HG03135 (cell line): ENCODE data around the gene CDNF.

Experiments used
- ATAC-seq: cut with Tn5 transposase; IDR thresholded peaks from one replicate; pipeline ENCODE4 v1.9.1; 2021; ENCODE audit warnings: mild to moderate bottlenecking, moderate library complexity; ENCODE audit not compliant: unreplicated experiment

CDNF gene

GRCh38 chr10:14800397-14800796, 37.4 kb downstream of the CDNF start:
- ATAC-seq: no peak

GRCh38 chr10:14798636-14799035, 39.2 kb downstream of the CDNF start:
- ATAC-seq: no peak

DNA sequence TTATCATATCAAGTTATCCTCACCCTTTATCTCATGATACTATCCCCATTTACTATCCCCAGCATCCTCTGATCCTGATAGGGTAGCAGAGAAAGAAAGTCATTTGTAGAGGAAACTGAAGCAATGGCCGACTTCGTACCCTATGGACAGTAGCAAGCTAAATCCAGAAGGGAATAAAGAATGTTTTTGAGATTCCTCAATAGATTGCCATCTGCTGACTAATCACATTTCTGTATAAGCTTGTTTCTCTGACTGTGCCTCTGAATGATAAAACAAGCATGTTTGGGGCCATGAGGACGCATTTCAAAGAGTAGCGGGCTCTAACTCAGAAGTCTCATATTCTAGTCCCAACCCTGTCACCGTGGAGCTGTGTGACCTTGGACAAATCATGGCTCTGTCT, 49.9 kb downstream of the CDNF start:
- ATAC-seq: no peak

DNA sequence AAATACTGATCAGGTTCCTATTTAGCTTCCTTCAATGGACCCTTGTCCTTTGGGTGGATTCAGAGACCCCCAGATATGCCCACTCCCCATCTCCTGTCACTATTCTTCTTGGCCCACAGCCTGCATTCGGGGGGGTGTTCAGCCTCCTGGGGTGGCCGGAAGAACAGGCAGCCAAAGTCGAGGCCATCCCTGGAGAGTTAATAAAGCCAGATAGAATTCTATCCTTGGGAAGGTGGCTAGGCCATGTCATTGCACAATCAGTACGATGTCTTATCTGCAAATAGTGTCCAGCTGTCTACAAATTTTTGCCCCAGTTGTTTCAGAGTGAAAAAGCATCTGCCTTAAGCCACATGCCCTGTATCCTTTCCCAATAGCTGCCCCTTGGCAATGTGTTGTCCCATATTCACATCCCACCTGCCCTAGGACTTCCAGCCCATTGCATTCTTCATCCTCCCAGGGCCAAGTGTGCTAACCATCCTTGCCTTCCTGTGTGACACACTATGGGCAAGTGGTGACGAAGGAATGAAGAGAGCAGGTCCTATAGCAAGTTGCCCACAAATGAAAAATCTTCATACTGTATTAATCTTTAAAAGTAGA, 53.3 kb downstream of the CDNF start:
- ATAC-seq: no peak

GRCh38 chr10:14782691-14783363, 55.0 kb downstream of the CDNF start:
- ATAC-seq: no peak

DNA sequence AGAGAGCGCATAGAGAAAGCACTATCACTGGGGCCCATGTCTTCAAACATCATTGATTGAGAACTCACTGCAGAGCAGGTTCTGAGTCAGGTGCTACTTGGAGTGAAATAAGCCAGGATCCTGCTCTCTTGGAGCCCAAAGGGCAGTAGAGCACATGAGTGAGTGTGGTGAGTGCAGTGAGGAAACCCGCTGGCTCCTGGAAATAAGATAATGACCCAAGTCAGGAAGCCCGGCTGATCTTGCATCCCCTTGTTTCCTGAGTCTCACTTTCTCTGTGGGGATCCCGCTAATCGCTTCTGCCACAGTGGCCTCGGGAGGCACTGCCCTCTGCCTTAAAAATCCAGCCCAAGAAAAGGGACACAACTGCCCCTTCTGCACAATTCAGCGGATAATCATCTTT, 56.1 kb downstream of the CDNF start:
- no peak for ATAC-seq

DNA sequence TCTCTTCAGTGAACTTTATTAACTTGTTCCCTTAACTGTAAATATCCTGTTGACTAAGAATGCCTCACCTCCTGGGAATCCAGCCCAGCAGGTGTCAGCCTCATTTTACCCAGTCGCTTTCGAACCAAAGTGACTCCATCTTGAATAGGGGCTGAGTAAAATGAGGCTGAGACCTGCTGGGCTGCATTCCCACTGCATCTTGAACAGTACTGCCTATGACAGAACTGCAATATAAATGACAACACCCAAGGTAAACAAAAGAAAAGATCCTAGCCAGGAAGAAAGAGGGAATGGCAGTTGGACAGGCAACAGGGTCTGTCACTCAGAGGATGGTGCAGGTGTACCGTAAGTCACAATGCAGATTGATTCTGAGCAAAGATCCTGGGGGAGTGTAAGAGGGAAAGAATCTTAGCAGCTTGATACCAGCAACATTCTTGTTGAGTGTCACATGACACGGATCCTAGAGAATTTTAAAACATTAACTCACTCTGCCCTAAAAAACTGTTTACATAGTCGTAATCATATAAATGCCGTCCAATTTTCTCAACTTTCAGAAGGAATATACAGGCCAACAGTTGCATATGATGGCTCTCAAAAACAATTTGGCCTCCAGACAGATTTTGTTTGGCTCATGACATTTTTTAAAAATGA, 58.7 kb downstream of the CDNF start:
- ATAC-seq: no peak

- ATAC-seq: no peak
Observed at GRCh38 chr10:14776546-14776945, 61.3 kb downstream of the CDNF start.

- ATAC-seq: no peak
Observed at GRCh38 chr10:14775656-14776055, 62.2 kb downstream of the CDNF start.

DNA sequence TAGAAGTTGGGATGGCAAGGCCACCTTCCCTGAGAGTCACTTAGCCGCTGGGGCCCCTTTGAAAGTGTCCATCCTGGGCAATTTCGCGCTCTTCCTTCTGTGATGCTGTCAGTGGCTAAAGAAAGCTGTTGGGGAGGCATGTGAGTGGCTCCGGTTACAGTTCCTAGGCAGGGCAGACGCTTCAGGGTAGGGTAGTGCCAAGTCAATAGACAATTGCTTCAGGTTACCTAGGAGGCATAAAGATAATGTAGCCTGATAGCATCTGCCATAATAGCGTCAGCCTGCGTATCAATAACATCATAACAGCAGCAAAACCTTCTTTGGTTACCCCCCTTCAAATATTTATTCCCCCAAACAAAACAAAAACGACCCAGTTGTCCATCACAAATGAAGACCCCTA, 63.0 kb downstream of the CDNF start, which contains the start of gene FAM107B:
Gene FAM107B (minus strand): TSS at position 101 of the 400 bp plus-strand sequence. CDS start 234 bp downstream, outside the sequence.
- no peak for ATAC-seq

- ATAC-seq: no peak
Observed at GRCh38 chr10:14774214-14774580, 63.6 kb downstream of the CDNF start.

DNA sequence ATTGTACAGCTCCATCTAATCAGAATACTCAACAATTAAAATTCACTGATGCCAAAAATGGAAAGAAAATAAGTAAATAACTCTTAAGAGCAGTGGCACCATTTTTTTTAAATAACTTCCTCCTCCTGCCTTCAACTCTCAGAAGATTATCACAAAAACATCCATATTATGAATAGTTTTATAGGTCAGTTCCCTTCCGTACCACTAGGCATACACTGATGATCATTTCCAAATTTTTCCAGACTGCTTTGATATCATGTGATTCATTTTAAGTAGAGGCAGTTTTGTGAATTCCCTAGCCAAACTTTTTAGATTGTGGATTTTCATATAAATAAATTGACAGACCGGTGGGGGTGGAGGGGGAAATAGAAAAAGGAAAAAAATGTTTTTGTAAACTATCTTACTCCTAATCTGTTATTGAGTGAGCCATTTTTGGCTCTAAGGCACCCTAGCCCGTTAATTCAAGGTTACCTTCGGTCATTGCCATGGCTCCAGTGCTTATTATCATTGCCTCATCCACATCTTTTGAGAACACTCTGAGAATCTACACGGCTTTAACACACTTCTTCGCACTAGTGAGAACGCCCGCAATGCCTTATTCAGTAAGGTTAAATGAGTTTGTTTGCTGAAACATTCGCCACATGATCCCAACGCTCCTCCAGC, 64.2 kb downstream of the CDNF start:
- no peak for ATAC-seq

DNA sequence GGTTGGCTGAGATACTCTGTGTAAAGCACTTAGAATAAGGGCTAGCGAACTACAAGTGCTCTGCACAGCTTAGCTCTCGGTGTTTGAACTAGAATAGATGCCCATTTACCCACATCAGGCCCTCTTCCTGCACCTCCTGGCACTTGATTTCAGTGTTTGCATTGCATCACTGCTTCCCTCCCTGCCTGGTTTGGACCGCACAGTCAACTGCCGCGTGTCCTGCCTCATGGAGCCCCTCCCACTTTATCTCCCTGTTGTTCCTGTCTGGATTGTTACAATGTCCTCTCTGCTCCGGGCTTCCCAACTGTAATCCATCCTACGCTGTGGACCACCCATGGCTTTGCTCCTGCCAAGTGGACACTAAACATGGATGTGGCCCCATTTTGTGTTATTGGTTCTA, 65.4 kb downstream of the CDNF start:
- no peak for ATAC-seq

GRCh38 chr10:14770927-14771326, 66.9 kb downstream of the CDNF start:
- no peak for ATAC-seq
